Mucosa of descending colon (tissue), 3 donors: ENCODE measurements around the gene NOTO. TPM values are rescaled to one million over a fixed set of nuclear protein-coding genes. Genes with fewer than 3 reads are reported as not detected.
A peak's percentile ranks its signal among the peaks of the same experiment; 100 is the strongest.
"Not testable (repeated sequence)": the region's sequence is repeated elsewhere in the genome, so short reads cannot be mapped to it uniquely, and the experiment has no call there.

Experiments
- ATAC-seq: fragments of 200-7000 bp; cut with Tn5 transposase; one replicate; pipeline ENCODE4 v1.9.1; 2020; ENCODE audit warnings: mild to moderate bottlenecking, moderate library complexity
- DNase-seq, 3 donors: peaks; one replicate each; pipeline ENCODE4 v3.0.0-alpha.2; 2020
- H3K36me3 ChIP-seq: fragments of 200-600 bp; one replicate; pipeline ENCODE4 v1.8.0; 2021; ENCODE audit warnings: low read depth, mild to moderate bottlenecking
- H3K4me1 ChIP-seq: fragments of 200-600 bp; one replicate; pipeline ENCODE4 v1.8.0; 2021; ENCODE audit warnings: low read depth, mild to moderate bottlenecking
- H3K4me3 ChIP-seq: fragments of 200-600 bp; one replicate; pipeline ENCODE4 v1.8.0; 2021; ENCODE audit warnings: mild to moderate bottlenecking
- H3K9me3 ChIP-seq: fragments of 200-600 bp; one replicate; pipeline ENCODE4 v1.8.0; 2021; ENCODE audit warnings: mild to moderate bottlenecking
- CTCF ChIP-seq: fragments of 200-600 bp; IDR thresholded peaks from one replicate; pipeline ENCODE4 v1.8.0; 2022; ENCODE audit warnings: antibody characterized with exemption, mild to moderate bottlenecking
- intact Hi-C, 2 donors: fragments of 100-400 bp; cut with DNase I in 1 of 2; cut with micrococcal nuclease in 1 of 2; formaldehyde crosslinking; loops; one replicate each; pipeline versions ENCODE4 v1.11.0 to v1.11.1; 2022; cut with DNase I, micrococcal nuclease
- long read RNA-seq, 2 donors: library from polyadenylated mRNA; unstranded; transcript quantifications; one replicate each; pipeline ENCODE4 v2.0.0, GENCODE V29; 2019 to 2021
- total RNA-seq, 3 donors: library from RNA; stranded (reverse); fragmentation: NEBNext Ultra II Directional in 2 of 3; extraction: Animal tissue kit (Norgen Biotek cat#: 25700) in 2 of 3; gene quantifications; one replicate each; pipeline versions ENCODE4 v1.2.1 to v1.2.4, GENCODE V29; 2021 to 2023
- donor health status: DM: no; HTN: no; CAD: no; lungs with moderate emphysema.
- donor health status: DM: no; HTN: no; CAD: no.
- donor health status: DM: no; HTN: yes; CAD: no.

NOTO gene
- total RNA-seq = not detected
- long read RNA-seq, donor 1 = 0 reads
- long read RNA-seq, donor 2 = 0 reads

- no peak for TF ChIP-seq CTCF
- H3K4me1 ChIP-seq = peaks cover 14% of the 10 kb centered on the region
- no peaks in the 10 kb centered on the region for H3K9me3 ChIP-seq
- H3K36me3 ChIP-seq = no peaks in the 10 kb centered on the region
- ATAC-seq (peak; percentile 42), DNase-seq (no peak)
- intact Hi-C loops = no loop called here
- H3K4me3 ChIP-seq = no peak within 1 kb of the TSS
These were observed at the start of gene NOTO for GRCh38 chr2:73202156-73203054. Gene NOTO (plus strand): TSS chr2:73202574. CDS start chr2:73202667, 93 bp downstream.

- intact Hi-C loops = loop anchor here (2.0 kb wide), 1 partner anchor 72 kb away; no protein-coding TSS in a partner anchor
- ATAC-seq (peak; percentile 71), DNase-seq (peak; percentile 60 to 69 (median 60))
- no peaks in the 10 kb centered on the region for H3K9me3 ChIP-seq
- peaks cover 2% of the 10 kb centered on the region for H3K4me1 ChIP-seq
- no peaks in the 10 kb centered on the region for H3K36me3 ChIP-seq
- H3K4me3 ChIP-seq = no peak overlapping the region
- peak; percentile 35 for TF ChIP-seq CTCF
These were observed 45.7 kb upstream of the NOTO start for GRCh38 chr2:73156539-73157124.

GRCh38 chr2:73162856-73163391, 39.5 kb upstream of the NOTO start:
- no peak for ATAC-seq
- no peaks in the 10 kb centered on the region for H3K4me1 ChIP-seq
- intact Hi-C loops = loop anchor here in 1 of 2 donors (5.0 kb wide), 1 partner anchor 171 kb away; no protein-coding TSS in a partner anchor

GRCh38 chr2:73163483-73164367, 38.6 kb upstream of the NOTO start:
- ATAC-seq (peak; percentile 88), DNase-seq (peak in 2 of 3 donors; percentile 73 to 74)
- TF ChIP-seq CTCF = peak; percentile 67
- Histone ChIP-seq H3K4me1 (no peaks in the 10 kb centered on the region), H3K4me3 (no peak overlapping the region), H3K36me3 (no peaks in the 10 kb centered on the region), H3K9me3 (no peaks in the 10 kb centered on the region)
- intact Hi-C loops = loop anchor here in 1 of 2 donors (5.0 kb wide), 1 partner anchor 171 kb away; no protein-coding TSS in a partner anchor

More at GRCh38 chr2:73162856-73163391, 39.5 kb upstream of the NOTO start:
- TF ChIP-seq CTCF = no peak
- Histone ChIP-seq H3K4me3 (no peak overlapping the region), H3K9me3 (no peaks in the 10 kb centered on the region), H3K36me3 (no peaks in the 10 kb centered on the region)
- no peak for DNase-seq

- H3K36me3 ChIP-seq, H3K4me1 ChIP-seq, intact Hi-C loops, H3K9me3 ChIP-seq, ATAC-seq, DNase-seq, H3K4me3 ChIP-seq: not testable (repeated sequence)
These were observed 36.4 kb upstream of the NOTO start for GRCh38 chr2:73165978-73166377.

DNA sequence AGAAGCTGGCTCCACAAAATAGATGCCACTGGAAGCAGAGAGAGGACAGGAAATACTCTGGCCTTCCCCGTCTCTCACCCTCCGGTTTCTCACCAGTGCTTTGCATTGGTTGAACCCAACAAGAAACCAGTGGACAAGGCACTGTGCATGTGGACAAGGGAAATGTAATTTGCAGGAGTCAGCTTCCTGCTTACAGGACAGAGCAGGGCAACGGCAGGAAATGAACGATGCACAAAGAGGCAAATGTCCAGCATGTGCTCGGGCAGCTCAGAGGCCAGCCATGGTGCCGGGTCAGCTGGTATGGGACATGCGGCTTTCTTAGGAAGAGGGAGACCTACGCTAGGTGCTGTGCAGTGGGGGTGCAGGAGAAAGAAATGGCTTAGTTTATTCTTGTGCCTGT, 35.6 kb upstream of the NOTO start:
- ATAC-seq, H3K36me3 ChIP-seq, intact Hi-C loops, H3K9me3 ChIP-seq, DNase-seq, H3K4me3 ChIP-seq, H3K4me1 ChIP-seq: not testable (repeated sequence)

- H3K9me3 ChIP-seq, H3K36me3 ChIP-seq, ATAC-seq, H3K4me3 ChIP-seq, intact Hi-C loops, H3K4me1 ChIP-seq, DNase-seq: not testable (repeated sequence)
These were observed 34.0 kb upstream of the NOTO start for GRCh38 chr2:73168348-73168747.

DNA sequence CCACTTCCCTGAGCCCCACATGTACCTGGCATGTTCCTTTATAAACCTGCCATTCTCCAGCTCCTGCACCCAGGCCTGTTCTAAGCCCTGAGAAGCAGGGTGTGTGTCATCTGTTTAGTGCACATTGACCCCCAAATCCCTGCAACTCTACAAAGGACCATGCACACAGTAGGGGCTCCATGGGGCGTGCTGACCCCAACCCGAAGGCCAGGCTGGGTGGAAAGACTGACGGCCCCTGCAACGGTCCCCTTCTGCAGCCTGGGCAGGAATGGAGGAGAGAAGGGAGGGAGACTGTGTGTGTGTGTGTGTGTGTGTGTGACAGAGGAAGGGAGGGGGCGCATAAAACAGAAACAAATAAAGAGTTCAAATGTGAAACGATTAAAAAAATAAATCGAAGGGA, 32.0 kb upstream of the NOTO start:
- H3K4me3 ChIP-seq, ATAC-seq, H3K36me3 ChIP-seq, DNase-seq, H3K9me3 ChIP-seq, H3K4me1 ChIP-seq: not testable (repeated sequence)
- intact Hi-C loops = loop anchor here in 1 of 2 donors (10.0 kb wide), 1 partner anchor 276 kb away; no protein-coding TSS in a partner anchor
